ENCODE data around the gene TRPM3.

The TRPM3 gene

GRCh38 chr9:70887826-70888225, 233.6 kb downstream of the TRPM3 start (continued):
- no peak for TF ChIP-seq TOX (CRISPR knock-in tag; IDR thresholded peaks at IDR 0.05; ENCODE audit: borderline replicate concordance)

DNA sequence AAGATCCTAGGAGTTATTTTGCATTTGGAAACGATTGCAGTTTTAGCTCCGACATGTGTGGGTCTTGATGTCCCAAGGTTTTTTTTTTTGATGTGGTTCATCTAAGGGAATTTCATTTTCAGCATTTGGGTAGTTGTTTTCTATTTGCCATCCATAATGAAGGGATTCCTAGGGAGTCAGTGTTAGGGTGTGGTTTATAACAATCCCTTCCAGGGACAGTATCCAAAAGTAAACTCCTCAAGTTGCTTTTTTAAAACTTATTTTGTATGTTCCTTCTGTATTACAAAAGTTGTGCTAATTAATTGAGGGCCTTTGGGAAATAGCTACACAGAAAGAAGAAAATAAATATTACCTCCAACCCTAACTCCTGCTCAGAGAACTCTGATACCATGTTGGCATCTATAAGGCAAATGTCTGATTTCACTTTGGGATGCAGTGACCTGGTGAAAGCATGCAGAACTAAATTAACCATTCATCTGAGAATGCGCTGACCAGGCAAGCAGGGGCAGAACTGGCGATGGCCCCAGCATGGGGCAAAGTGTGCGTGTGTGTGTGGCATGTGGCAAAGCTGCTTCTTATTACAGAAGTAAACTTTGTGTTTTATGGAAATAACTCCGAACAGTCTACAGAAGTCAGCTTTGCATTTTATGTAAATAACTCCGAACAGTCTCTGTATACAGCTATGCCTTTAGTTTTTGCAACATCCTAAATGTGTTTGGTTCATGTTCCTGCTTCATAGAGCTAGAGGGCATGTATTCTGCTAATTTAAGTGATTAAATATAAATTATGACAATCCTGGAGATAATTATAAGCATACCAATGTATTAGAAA, 237.2 kb downstream of the TRPM3 start:
- TF ChIP-seq ZFP30 (CRISPR knock-in tag; IDR thresholded peaks at IDR 0.05) (no peak), PPARA (CRISPR knock-in tag; IDR thresholded peaks at IDR 0.05; ENCODE audit: borderline replicate concordance) (no peak), GLIS3 (CRISPR knock-in tag; IDR thresholded peaks at IDR 0.05) (no peak), POU6F1 (CRISPR knock-in tag; IDR thresholded peaks at IDR 0.05; ENCODE audit: borderline replicate concordance, low read depth) (no peak), BACH2 (CRISPR knock-in tag; IDR thresholded peaks at IDR 0.05; ENCODE audit: borderline replicate concordance) (no peak), TCF4 (CRISPR knock-in tag; IDR thresholded peaks at IDR 0.05; ENCODE audit: borderline replicate concordance) (no peak), TOX (CRISPR knock-in tag; IDR thresholded peaks at IDR 0.05; ENCODE audit: borderline replicate concordance) (no peak), ZFP3 (CRISPR knock-in tag; IDR thresholded peaks at IDR 0.05) (no peak), ZC3H10 (CRISPR knock-in tag; IDR thresholded peaks at IDR 0.05) (no peak), SNAI2 (CRISPR knock-in tag; IDR thresholded peaks at IDR 0.05) (no peak), ISL1 (CRISPR knock-in tag; IDR thresholded peaks at IDR 0.05) (no peak), ARNTL (CRISPR knock-in tag; IDR thresholded peaks at IDR 0.05; ENCODE audit: borderline replicate concordance, low read depth) (no peak), ZNF565 (CRISPR knock-in tag; conservative IDR thresholded peaks at IDR 0.05; ENCODE audit: low read depth) (no peak), CSRNP3 (CRISPR knock-in tag; IDR thresholded peaks at IDR 0.05) (no peak), CSDC2 (CRISPR knock-in tag; IDR thresholded peaks at IDR 0.05) (no peak)
- TF ChIP-seq, protein P1, sequence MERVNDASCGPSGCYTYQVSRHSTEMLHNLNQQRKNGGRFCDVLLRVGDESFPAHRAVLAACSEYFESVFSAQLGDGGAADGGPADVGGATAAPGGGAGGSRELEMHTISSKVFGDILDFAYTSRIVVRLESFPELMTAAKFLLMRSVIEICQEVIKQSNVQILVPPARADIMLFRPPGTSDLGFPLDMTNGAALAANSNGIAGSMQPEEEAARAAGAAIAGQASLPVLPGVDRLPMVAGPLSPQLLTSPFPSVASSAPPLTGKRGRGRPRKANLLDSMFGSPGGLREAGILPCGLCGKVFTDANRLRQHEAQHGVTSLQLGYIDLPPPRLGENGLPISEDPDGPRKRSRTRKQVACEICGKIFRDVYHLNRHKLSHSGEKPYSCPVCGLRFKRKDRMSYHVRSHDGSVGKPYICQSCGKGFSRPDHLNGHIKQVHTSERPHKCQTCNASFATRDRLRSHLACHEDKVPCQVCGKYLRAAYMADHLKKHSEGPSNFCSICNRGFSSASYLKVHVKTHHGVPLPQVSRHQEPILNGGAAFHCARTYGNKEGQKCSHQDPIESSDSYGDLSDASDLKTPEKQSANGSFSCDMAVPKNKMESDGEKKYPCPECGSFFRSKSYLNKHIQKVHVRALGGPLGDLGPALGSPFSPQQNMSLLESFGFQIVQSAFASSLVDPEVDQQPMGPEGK (CRISPR knock-in tag; IDR thresholded peaks at IDR 0.05; ENCODE audit: borderline replicate concordance), result no peak
- TF ChIP-seq, protein P2, sequence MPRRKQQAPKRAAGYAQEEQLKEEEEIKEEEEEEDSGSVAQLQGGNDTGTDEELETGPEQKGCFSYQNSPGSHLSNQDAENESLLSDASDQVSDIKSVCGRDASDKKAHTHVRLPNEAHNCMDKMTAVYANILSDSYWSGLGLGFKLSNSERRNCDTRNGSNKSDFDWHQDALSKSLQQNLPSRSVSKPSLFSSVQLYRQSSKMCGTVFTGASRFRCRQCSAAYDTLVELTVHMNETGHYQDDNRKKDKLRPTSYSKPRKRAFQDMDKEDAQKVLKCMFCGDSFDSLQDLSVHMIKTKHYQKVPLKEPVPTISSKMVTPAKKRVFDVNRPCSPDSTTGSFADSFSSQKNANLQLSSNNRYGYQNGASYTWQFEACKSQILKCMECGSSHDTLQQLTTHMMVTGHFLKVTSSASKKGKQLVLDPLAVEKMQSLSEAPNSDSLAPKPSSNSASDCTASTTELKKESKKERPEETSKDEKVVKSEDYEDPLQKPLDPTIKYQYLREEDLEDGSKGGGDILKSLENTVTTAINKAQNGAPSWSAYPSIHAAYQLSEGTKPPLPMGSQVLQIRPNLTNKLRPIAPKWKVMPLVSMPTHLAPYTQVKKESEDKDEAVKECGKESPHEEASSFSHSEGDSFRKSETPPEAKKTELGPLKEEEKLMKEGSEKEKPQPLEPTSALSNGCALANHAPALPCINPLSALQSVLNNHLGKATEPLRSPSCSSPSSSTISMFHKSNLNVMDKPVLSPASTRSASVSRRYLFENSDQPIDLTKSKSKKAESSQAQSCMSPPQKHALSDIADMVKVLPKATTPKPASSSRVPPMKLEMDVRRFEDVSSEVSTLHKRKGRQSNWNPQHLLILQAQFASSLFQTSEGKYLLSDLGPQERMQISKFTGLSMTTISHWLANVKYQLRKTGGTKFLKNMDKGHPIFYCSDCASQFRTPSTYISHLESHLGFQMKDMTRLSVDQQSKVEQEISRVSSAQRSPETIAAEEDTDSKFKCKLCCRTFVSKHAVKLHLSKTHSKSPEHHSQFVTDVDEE (CRISPR knock-in tag; IDR thresholded peaks at IDR 0.05), result no peak
- no peak for ATAC-seq

DNA sequence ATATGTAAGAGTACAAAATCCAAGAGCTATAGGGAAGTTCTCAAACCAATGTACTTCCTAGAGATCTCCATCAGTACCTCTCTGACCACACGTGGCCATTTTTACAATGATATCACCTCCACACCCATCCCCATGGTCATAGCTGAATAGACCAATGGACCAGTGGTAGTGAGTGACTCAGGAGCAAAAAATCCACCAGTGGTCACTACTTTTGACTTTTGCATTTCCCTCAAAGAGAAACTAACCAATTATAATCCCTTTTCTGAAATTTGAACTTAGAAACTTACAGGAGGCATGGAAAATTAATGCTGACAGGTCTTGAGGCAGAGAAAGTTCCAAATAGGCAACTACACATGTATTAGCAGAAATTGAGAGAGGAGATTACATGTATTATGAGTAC, 238.4 kb downstream of the TRPM3 start:
- TF ChIP-seq SNAI2 (CRISPR knock-in tag; IDR thresholded peaks at IDR 0.05) (no peak), BACH2 (CRISPR knock-in tag; IDR thresholded peaks at IDR 0.05; ENCODE audit: borderline replicate concordance) (no peak), CSRNP3 (CRISPR knock-in tag; IDR thresholded peaks at IDR 0.05) (no peak), TOX (CRISPR knock-in tag; IDR thresholded peaks at IDR 0.05; ENCODE audit: borderline replicate concordance) (no peak), PPARA (CRISPR knock-in tag; IDR thresholded peaks at IDR 0.05; ENCODE audit: borderline replicate concordance) (no peak), GLIS3 (CRISPR knock-in tag; IDR thresholded peaks at IDR 0.05) (no peak), ZFP3 (CRISPR knock-in tag; IDR thresholded peaks at IDR 0.05) (no peak), POU6F1 (CRISPR knock-in tag; IDR thresholded peaks at IDR 0.05; ENCODE audit: borderline replicate concordance, low read depth) (no peak), RARB (CRISPR knock-in tag; IDR thresholded peaks at IDR 0.05) (no peak), ZC3H10 (CRISPR knock-in tag; IDR thresholded peaks at IDR 0.05) (no peak), CSDC2 (CRISPR knock-in tag; IDR thresholded peaks at IDR 0.05) (no peak), ARNTL (CRISPR knock-in tag; IDR thresholded peaks at IDR 0.05; ENCODE audit: borderline replicate concordance, low read depth) (no peak), ZNF70 (CRISPR knock-in tag; IDR thresholded peaks at IDR 0.05) (no peak), ISL1 (CRISPR knock-in tag; IDR thresholded peaks at IDR 0.05) (no peak), CREB5 (CRISPR knock-in tag; IDR thresholded peaks at IDR 0.05; ENCODE audit: low read depth) (no peak)
- TF ChIP-seq, protein P1 (CRISPR knock-in tag; IDR thresholded peaks at IDR 0.05; ENCODE audit: borderline replicate concordance), result no peak
- no peak for ATAC-seq

Measured in SK-N-SH treated with all-trans-retinoic acid at 6 μM for 48 hours (cell line).